GM19452 (cell line): ENCODE results near the gene GPR151.

Experiments used
- ATAC-seq: cut with Tn5 transposase; IDR thresholded peaks from one replicate; pipeline ENCODE4 v1.9.1; 2021; ENCODE audit not compliant: unreplicated experiment

Gene GPR151

GRCh38 chr5:146521403-146522106 lies 5.6 kb upstream of the GPR151 start:
- no peak for ATAC-seq

- no peak for ATAC-seq
These were observed 4.7 kb upstream of the GPR151 start for GRCh38 chr5:146520731-146521130.

GRCh38 chr5:146519554-146519953 lies 3.6 kb upstream of the GPR151 start:
- no peak for ATAC-seq

- ATAC-seq = no peak
These were observed 378 bp downstream of the GPR151 start for GRCh38 chr5:146515473-146516150.

- ATAC-seq = no peak
These were observed 1.4 kb downstream of the GPR151 start for GRCh38 chr5:146514575-146514974.

- no peak for ATAC-seq
These were observed 2.5 kb downstream of the GPR151 start for GRCh38 chr5:146513462-146513861.

GRCh38 chr5:146510559-146511125 lies 5.3 kb downstream of the GPR151 start:
- no peak for ATAC-seq

GRCh38 chr5:146507428-146507827 lies 8.6 kb downstream of the GPR151 start:
- no peak for ATAC-seq

GRCh38 chr5:146499680-146500079 lies 16.3 kb downstream of the GPR151 start:
- ATAC-seq = no peak

GRCh38 chr5:146494656-146495055 lies 21.3 kb downstream of the GPR151 start:
- ATAC-seq = no peak

- ATAC-seq = no peak
These were observed 25.7 kb downstream of the GPR151 start for GRCh38 chr5:146490089-146490843.

GRCh38 chr5:146484714-146485391 lies 31.1 kb downstream of the GPR151 start:
- no peak for ATAC-seq

- no peak for ATAC-seq
These were observed 33.2 kb downstream of the GPR151 start for GRCh38 chr5:146482775-146483174.

- ATAC-seq = no peak
These were observed 40.1 kb downstream of the GPR151 start for GRCh38 chr5:146475906-146476305.

- no peak for ATAC-seq
These were observed 40.7 kb downstream of the GPR151 start for GRCh38 chr5:146475190-146475780.

- no peak for ATAC-seq
These were observed 41.9 kb downstream of the GPR151 start for GRCh38 chr5:146474065-146474464.

- ATAC-seq = no peak
These were observed 48.2 kb downstream of the GPR151 start for GRCh38 chr5:146467760-146468159.

GRCh38 chr5:146466521-146467349 lies 49.3 kb downstream of the GPR151 start:
- no peak for ATAC-seq

- no peak for ATAC-seq
These were observed 52.5 kb downstream of the GPR151 start for GRCh38 chr5:146463446-146463845.
